RPMI8226 (cell line): ENCODE measurements around the gene LEKR1.

Source experiments
- DNase-seq: peaks from one replicate; pipeline ENCODE4 v3.0.0-alpha.2; 2015

Gene LEKR1

DNA sequence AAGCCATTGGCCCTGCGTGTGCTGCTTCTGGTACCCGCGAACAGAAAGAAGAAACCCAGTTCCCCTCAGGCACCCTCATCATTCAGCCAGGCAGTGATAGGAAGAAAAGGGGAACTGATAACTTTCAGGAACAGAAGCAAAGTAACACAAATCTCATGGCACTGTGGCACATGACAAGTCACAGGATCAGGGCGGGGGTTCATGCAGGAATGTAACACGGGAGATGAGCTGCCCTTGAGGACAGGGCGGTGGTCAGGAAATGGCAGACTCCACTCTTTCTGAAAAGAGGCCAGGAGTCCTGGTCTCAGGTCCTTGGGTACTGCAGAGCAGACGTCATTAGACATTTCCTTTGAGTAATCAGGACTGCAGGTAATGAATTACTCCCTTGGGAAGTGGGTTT lies 238.2 kb downstream of the LEKR1 start:
- peak; percentile 66 for DNase-seq

DNA sequence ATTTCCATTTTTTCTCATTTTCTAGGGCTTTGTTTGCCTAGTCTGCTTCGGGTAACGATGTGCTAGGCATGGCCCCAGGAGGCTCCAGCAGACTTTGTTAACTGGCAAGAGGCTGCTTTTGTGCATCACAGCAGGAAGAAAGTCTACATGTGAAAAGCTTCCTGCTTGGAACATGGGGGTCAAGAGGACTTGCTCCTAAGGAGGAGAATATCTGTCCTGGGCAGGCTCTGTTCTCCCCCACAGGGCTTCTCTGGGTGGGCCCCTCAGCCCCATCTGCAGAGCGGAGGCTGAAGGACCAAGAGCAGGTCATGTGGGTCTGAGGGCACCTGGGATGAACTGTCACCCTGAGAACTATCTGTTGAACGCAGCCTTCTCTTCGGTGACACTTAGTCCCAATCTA lies 239.0 kb downstream of the LEKR1 start:
- DNase-seq = no peak

DNA sequence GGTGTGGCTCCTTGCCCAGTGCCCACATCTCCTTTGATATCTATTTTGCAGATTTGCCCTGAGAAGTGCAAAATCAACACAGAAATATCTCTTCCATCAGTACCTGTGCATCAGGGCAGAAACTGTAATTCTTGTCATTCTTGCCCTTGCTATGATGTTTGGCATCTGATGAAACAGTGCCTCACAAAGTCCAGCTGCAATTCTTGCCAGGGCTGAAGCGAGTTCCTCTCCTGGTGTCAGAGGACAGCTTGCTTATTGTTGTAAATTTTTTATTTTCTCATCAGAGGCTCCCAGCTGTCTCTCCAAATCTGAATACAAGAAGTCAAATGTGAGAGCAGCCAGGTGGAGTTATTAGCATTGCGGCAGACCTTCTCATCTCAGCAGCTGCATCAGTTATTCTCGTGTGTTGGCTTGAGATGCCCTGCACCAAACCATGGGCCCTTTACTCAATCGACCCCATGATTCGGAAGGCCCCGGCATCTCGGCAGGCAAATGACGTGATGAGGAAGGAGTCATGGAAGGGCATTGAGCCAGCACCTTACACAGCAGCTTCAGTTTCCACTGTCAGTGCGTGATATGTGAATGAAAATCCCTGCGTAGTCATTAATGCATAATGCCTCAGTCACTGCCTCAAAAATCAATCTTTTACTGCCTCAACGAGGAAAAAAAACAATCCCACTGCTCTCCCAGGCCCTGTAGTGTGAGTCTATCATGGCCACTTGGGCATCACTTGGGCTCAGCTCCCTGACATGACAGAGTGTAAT lies 240.4 kb downstream of the LEKR1 start:
- DNase-seq = peak; percentile 39

DNA sequence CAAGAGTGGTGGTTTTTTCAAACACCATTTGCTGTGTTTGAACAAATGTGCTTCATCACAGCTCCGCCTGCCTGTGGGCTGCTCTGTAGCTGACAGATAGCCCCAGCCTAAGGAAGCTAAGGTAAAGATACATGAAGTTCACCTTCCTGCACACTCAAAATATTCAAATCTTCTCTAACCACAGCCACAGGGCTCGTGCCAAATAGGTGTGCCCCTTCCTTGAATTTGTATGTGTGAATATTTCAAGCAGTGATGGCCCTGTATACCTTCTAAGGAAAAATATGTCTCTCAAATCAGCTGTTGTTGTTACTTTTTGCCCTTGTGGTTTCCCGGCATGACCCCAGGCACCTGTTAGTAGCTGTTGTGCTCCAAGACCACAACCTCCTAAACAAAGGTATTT lies 241.0 kb downstream of the LEKR1 start:
- DNase-seq = peak; percentile 84

DNA sequence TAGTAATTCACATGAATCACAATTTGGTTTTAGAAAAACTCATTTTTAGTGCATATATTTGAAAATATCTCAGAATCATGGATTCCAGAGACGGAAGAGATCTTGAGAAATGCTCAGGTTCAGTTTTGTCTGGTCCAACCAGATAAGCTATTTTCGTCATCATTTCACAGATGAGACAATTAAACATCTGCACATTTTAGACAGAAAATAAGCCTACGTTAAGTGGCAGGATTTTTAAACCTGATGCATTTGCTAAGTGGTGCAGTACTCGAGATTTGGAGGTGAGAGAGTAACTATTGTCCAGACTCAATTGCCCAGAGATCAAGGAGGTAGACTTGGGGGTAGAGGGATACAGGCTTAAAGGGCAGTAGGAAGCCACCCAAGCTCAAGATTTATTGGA lies 243.3 kb downstream of the LEKR1 start:
- no peak for DNase-seq

DNA sequence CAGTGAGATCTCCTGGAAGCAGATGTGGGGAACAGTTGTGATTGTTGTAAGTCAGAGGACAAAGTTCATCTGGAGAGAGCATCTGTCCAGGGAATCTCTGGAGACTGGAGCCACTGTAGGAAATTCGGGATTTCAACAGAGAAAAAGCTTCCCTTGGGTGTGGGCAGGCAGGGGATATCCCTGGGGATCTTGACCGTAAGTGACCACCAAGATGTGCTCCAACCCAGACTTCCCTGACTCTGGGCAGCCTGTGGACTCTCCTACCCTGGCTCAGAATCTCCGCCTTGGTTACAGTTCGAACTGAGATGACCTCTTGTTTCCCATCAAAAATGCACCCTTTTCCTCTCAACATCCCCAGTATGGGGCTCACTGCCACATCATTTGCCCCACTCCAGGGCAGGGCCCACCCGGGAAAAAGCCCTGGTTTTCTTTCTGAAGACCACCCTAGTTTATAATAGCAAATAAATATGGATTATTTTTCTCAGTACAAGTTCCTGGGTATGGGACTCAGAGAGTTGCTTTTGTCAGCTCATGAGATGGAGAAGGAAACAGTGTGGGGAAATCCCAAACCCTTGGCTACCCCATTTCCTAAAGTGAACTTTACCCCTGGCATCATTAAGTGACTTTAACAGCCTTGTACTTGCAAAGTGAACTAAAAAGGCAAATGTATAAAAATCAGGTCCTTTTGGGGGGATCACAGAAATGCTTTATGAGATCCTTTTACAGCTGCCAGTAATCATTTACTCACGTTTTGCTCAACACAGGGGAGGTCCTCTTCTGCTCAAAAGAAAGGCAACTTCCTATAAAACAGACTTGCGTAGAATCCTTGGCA lies 243.9 kb downstream of the LEKR1 start:
- DNase-seq = no peak

DNA sequence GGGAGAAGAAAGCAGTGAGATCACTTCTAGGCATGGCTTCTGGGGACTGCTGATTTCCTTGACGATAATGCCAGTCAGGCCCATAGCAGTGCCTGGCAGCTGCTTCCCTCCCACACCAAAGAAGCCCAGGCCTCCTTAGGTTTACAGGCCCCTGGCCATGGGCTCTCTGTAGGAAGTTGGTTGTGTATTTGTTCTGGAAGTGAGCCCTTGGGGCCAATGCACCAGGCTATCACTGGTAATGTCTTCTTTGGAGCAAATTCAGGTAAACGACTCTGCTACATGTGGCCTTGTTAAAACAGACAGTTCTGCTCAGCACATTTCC lies 244.5 kb downstream of the LEKR1 start:
- no peak for DNase-seq

DNA sequence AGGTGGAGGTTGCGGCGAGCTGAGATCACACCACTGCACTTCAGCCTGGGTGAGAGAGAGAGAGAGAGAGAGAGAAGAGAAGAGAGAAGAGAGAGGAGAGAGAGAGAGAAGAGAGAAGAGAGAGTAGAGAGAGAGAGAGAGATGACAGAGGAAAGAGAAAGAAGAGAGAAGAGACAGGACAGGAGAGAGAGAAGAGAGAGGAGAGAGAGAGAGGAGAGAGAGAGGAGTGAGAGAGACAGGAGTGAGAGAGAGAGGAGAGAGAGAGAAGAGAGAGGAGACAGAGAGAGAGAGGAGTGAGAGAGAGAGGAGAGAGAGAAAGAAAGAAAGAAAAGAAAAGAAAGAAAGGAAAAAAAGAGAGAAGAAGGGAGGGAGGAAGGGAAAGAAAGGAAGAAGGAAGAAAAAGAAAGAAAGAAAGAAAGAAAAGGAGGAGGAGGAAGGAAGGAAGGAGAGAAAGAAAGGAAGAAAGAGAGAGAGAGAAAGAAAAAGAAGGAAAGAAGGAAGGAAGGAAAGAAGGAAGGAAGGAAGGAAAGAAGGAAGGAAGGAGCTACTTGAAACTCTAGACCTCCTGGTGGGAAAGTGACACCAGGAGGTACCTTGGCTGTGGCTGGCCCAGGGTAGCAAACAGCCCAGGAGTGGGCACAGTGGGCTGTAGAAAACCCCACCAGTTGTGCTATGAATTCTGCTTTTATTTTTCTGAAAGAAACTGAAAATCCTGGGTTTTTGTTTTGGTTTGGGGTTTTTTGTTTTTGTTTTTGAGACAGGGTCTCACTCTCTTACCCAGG lies 245.8 kb downstream of the LEKR1 start:
- no peak for DNase-seq

DNA sequence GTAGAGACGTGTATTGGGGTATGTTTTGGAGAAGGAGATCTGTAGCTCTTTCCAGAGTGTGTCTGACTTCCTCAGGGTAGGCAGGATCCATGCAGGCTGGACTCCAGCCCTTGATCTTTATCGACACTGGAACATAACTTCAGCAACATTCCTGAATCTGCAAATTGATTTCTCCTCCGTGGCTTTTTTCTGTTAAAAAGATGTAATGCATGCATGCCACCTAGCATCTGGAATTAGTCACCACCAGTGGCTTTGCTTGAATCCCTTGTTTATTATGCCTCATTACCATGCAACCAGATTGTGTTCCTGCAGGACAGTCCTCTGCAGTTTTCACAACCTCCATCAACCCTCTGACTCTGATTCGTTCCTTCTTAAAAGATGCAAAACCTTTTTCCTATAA lies 247.7 kb downstream of the LEKR1 start:
- no peak for DNase-seq

DNA sequence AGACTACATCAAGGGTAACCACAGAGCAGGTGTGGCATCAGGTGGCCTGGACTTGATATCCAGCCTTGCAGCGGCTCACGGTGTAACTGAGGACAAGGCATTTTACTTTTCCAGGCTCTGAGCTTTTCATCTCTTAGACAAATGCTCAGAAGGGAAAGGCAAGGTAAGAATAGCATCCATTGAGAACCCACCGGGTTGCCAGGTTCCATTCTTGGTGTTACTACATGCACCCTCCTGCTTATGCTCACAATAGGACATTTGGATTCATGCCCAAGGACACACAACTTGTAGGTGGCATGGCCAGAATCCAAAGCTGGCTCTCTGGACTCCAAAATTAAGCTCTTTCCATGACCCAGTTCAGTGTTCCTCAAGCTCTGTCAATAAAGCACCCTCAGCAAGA lies 248.3 kb downstream of the LEKR1 start:
- no peak for DNase-seq

DNA sequence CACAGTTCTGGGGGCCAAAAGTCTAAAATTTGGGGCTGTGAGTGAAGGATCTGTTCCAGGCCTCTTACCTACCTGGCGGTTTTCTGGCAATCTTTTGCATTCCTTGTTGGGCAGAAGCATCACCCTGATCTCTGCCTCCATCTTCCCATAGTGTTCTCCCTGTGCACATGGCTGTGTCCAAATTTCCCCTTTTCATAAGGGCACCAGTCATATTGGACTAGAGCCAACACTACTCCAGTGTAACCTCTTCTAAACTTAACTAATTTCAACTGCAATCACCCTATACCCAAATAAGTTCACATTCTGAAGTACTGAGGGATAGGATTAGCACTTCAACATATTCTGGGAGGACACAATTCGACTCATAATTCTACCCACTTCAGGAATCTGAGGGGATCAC lies 248.8 kb downstream of the LEKR1 start:
- no peak for DNase-seq

DNA sequence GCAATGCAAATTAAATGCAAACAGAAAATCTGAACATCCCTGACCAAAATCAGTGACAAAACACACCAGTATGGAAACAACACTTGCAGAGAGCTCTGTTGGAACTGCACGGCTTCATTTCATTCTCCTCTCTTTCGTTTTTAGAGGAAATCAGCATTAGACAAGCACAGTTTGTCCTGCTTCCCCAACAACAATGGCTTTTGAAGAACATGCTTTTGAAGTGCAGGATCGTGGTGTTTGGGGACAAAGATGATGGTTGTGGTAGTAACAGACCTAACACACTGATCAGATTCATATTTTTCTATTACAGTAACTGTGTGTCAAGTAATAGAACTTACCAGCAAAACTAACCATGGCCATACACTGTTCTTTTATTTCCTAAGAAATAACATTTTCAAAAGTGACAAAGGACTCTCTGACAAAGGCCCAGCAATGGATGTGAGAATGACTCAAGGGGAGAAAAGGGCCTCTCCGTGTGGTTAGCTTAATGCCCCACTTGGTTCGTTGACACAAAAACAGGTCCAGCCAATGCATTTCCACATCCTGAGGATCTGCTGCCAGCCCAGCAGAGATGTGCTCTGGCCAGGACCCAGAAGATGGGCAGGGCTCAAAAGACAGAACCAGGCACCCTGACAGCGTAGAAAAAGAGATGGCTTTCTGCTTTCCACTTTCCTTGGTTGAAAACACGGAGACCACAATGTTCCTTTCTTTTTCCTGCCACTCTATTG lies 249.7 kb downstream of the LEKR1 start:
- no peak for DNase-seq

DNA sequence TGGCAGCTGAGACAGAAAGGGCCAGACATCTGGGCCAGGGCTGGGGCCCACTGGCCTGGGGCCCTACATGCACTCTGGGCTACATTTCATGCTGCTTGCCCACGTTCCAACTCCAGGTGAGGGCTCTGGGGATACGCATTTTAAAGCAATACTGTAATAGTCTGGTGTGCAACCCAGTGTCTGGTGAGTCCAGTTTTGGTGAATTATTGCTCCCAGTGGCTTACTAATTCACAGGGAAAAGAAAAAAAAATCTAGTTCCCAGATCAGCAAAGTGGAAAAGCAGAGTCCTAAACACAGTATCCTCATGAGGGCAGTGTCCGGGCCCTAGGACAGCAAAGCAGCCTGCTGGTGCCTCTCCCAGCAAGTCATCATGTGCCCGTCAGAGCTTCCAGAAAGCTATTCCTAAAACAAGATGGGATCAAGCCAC lies 251.4 kb downstream of the LEKR1 start:
- no peak for DNase-seq

DNA sequence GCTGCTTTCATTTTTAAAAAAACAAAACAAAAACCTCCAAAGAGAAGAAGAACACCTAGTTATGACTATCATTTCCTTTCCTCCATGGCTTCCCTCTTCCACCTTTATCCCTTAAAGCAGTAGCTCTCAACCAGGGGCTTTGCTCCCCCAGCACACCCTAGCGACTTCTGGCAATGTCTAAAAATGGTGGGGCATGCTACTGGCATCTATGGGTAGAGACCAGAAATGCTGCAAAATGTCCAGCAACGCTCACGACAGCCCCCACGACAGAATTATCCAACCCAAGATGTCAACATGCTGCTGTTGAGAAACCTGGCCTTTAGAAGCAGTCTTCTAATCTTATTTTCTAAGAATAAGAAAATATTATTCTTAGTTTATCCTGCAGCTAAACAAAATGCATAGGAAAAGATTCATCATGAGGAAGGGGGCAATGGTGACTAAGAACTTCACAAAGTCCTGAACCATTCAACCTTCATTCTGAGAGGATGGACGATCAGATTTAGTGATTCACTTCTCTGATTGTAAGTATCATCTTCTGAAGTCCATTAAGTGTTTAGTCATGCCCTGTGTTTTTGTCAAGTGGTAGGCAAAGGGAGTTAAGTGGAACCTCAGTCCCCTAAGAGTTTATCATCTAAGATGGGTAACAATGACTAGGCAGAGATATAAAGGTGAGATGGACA lies 252.1 kb downstream of the LEKR1 start:
- DNase-seq = no peak

DNA sequence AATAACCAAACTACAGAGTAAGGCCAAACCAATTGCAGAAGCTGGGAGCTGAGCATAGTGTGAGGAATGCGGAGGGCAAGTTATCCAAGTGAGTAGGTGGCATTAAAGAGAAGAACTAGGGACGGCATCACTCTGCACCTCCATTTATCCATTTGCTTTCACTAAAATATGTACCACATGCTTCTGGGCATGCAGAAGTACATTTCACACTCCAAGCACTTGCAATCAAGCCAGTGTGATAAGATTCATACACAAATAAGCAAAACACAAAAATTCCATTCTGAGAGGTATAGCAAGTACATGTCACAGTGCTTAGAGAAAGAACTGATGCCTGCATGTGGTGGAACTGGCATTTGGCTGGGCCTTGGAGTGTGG lies 252.6 kb downstream of the LEKR1 start:
- no peak for DNase-seq

DNA sequence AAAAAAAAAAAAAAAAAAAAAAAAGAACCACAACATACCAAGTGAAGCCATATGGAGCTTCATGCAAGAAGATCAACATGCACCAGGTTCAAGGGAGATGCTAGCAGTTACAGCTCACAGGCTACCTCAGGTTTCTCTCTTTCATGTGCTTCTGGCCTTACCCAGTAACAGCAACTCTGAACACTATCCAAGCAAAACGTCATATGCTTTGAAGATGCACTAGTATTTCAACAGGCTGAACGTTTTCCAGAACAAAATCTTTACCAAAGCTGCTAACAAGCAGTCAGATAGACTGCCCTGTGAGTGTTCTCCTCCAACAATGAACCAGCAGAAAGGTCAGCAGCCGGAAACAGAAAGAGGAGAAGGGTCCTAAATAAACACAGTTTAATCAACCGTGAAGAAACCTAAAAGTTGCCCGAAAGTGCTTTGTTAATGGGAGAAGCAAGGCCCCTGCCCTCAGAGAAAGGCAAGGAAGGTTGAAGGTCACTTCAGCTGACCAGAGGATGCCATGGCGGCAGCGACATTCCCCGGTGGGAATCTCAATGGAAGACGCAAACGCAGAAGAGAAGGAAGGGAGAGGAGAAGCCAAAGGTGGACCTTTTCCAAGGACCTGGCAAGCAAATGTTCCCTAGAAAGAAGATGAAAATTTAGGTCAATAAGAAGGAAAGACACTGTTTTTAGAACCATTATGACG lies 253.7 kb downstream of the LEKR1 start:
- no peak for DNase-seq

DNA sequence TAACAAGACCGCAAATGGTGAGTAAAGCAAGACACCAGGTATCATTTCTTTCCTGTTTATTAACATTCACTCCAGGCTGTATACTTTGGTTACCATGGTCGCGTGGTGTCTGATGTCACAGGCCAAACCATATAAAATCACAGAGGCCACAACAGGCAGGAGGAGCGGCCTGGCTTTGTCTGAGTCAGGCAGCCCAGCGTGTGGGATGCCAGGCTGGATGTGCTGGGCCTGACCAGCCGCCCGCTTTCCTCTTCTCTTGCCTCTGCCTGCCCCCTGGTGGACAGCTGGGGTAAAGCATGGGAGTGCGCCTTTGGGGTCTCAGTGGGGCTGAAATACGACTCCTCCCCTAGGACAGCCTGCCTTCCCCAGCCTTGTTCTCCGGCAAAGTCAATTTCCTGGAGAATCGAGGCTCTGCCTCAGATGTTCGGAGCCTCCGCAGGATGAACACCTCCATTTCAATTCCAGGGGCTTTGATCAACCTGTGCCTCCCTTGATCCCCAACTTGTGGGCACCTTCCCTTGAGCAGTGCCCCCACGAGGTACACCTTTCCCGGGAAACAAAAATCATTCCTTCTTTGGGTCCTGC lies 255.6 kb downstream of the LEKR1 start:
- DNase-seq = peak; percentile 88

DNA sequence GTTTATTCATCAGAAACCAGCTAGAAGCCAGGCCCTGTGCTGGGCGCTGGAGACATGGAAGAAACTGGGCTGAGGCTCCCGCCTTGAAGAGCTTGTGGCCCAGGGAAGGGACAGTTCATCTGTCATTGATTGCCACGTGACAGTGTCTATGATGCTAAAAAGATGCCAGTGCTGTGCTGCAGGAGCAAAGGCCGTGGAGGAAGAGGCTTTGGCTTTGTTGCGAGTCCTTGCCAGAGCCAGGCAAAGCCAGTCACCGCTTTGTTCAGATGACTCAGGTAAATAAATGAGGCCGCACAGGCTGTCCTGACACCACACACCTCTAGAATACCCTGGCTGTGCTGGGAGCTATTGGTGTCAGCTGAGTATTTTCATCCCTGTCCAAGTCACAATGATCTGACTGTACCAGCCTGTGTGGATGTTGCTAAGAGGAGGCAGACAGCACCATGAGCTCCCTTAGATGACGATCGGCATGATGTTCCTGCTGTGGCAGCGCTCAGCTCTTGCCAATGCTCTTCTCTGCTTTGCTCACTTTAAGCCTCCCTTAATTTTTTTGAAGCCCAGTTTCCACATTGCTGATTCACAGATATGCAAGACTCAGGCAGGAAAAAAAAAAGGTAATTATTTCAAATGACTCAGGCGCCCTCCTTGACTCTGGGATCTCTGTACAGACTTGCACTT lies 256.3 kb downstream of the LEKR1 start:
- no peak for DNase-seq

DNA sequence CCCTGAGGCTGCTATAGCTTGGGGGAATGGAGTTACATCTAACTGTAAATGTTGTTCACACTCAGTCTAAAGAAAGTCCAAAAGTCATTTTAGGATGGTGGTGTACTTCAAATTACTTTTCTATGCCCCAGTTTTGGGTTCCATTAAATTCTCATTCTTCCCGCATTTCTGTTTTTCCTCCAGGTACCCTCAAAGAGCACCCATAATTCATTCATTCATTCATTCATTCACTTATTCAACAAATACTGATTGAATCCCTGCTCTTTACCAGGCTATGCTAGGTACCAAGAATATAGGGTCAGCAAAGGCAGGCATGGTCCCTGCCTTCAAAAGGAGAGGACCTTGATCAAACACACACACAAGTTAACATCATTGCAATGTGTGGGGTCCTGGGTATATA lies 257.7 kb downstream of the LEKR1 start:
- DNase-seq = no peak

DNA sequence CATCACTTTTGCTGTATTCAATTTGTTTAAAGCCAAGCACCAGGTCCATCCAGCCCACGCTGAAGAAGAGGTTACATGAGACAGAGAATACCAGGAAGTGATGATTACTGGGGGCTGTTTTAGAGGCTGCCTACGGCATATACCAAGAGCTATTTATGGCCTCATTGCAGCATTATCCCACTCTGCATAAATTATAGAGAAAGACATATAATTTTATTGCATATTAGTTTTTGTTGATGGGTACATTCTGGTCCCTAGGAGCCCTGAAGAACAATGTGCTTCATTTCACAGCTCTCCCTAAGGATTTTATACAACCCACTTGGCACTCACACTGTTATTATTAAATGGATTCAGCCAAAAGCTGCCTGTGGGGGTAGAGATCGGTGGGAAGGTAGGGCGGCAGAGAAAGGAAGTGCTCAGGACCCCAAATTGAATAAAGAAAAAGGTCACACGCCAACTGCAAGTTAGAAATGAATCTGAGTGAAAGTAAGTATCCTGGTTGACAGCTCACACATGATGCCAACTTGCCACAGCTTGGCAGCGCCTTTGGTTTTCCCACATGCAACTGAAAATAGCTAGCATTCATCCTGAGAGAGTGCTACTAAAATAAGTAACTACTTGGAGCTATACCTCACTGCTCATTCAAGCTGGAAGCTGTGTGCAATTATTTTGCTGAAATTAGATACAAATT lies 260.1 kb downstream of the LEKR1 start:
- DNase-seq = no peak
